ENCODE results near the gene IL11.

- TF ChIP-seq, protein P1, sequence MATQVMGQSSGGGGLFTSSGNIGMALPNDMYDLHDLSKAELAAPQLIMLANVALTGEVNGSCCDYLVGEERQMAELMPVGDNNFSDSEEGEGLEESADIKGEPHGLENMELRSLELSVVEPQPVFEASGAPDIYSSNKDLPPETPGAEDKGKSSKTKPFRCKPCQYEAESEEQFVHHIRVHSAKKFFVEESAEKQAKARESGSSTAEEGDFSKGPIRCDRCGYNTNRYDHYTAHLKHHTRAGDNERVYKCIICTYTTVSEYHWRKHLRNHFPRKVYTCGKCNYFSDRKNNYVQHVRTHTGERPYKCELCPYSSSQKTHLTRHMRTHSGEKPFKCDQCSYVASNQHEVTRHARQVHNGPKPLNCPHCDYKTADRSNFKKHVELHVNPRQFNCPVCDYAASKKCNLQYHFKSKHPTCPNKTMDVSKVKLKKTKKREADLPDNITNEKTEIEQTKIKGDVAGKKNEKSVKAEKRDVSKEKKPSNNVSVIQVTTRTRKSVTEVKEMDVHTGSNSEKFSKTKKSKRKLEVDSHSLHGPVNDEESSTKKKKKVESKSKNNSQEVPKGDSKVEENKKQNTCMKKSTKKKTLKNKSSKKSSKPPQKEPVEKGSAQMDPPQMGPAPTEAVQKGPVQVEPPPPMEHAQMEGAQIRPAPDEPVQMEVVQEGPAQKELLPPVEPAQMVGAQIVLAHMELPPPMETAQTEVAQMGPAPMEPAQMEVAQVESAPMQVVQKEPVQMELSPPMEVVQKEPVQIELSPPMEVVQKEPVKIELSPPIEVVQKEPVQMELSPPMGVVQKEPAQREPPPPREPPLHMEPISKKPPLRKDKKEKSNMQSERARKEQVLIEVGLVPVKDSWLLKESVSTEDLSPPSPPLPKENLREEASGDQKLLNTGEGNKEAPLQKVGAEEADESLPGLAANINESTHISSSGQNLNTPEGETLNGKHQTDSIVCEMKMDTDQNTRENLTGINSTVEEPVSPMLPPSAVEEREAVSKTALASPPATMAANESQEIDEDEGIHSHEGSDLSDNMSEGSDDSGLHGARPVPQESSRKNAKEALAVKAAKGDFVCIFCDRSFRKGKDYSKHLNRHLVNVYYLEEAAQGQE (IDR thresholded peaks at IDR 0.05; ENCODE audit: insufficient read depth in 1 of 2, low read depth in 2 of 2, low read length in 2 of 2) = no peak
- TF ChIP-seq POLR2AphosphoS5 (IDR thresholded peaks at IDR 0.05; ENCODE audit: low read depth, low read length) = no peak
- no peak for TF ChIP-seq SIN3A (IDR thresholded peaks at IDR 0.05; ENCODE audit: borderline replicate concordance, insufficient read depth, low read length)
- no peak for TF ChIP-seq TAF1 (IDR thresholded peaks at IDR 0.05; ENCODE audit: borderline replicate concordance, insufficient read depth, low read length)
- TF ChIP-seq FOXP2 (optimal IDR thresholded peaks at IDR 0.05; ENCODE audit: borderline replicate concordance, extremely low read depth, extremely low read length, insufficient read depth) = no peak
These were observed 17.6 kb downstream of the IL11 start for GRCh38 chr19:55352549-55353145.
